Measurements from ENCODE around the gene HK2. TPM values are rescaled to one million over a fixed set of nuclear protein-coding genes. Genes with fewer than 3 reads are reported as not detected.
A peak's percentile ranks its signal among the peaks of the same experiment; 100 is the strongest.
"Not testable (repeated sequence)": the region's sequence is repeated elsewhere in the genome, so short reads cannot be mapped to it uniquely, and the experiment has no call there.

Gene HK2
- 100 to 1,000 TPM; 181 to 317 (median 281) TPM for total RNA-seq
- long read RNA-seq, donor 1, full-length matches to known transcripts = 67 of 98 reads
- long read RNA-seq, donor 1, partial matches to known transcripts = 26 of 98 reads
- long read RNA-seq, donor 1, other reads (novel, unspliced or antisense) = 5 of 98 reads
- long read RNA-seq, donor 2, full-length matches to known transcripts = 14 of 49 reads
- long read RNA-seq, donor 2, partial matches to known transcripts = 32 of 49 reads
- long read RNA-seq, donor 2, other reads (novel, unspliced or antisense) = 3 of 49 reads

DNA sequence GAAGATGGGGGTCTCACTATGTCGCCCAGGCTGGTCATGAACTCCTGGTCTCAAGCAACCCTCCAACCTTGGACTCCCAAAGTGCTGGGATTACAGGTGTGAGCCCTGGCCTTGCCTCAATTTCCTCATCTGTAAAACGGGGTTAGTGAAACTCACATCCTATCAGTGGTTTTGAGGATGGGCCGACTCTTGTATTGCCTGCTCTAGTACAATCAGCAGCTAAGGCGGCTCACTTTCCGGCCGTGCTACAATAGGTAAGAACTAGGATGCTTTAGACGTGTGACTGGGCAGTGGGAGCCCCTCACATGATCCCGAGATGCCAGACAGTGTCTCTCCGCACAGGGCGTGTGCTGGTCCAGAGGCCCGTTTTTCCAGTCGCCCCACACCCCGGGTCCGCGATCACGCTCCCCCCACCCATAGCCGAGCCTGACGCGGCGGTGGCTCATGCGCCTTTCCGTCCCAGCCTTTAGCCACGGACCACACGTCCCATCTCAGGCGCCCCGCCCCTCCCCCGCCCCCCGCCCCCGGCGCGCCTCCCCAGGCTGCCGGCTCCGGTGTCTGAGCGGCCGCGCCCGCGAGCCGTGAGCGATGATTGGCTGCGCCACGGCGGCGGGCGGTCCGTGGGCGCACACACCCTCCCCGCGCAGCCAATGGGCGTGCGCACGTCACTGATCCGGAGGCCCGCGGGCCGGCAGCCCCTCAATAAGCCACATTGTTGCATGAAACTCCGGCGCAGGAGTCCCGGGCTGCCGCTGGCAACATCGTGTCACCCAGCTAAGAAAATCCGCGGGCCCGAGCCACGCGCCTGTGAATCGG, at the start of gene HK2:
TSS of gene HK2 (plus strand) at position 710 of the 816 bp plus-strand sequence. CDS start 454 bp downstream, outside the sequence.
- DNase-seq (peak; percentile 92 to 93 (median 93)), ATAC-seq (peak; percentile 90)
- Histone ChIP-seq H3K36me3 (ENCODE audit: low read depth) (no peaks in the 10 kb centered on the region), H3K9me3 (no peaks in the 10 kb centered on the region), H3K4me3 (peak within 1 kb of the TSS; percentile 56), H3K4me1 (ENCODE audit: low read depth) (peaks cover 15% of the 10 kb centered on the region)
- TF ChIP-seq, protein P1, sequence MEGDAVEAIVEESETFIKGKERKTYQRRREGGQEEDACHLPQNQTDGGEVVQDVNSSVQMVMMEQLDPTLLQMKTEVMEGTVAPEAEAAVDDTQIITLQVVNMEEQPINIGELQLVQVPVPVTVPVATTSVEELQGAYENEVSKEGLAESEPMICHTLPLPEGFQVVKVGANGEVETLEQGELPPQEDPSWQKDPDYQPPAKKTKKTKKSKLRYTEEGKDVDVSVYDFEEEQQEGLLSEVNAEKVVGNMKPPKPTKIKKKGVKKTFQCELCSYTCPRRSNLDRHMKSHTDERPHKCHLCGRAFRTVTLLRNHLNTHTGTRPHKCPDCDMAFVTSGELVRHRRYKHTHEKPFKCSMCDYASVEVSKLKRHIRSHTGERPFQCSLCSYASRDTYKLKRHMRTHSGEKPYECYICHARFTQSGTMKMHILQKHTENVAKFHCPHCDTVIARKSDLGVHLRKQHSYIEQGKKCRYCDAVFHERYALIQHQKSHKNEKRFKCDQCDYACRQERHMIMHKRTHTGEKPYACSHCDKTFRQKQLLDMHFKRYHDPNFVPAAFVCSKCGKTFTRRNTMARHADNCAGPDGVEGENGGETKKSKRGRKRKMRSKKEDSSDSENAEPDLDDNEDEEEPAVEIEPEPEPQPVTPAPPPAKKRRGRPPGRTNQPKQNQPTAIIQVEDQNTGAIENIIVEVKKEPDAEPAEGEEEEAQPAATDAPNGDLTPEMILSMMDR (IDR thresholded peaks at IDR 0.05) = no peak
- intact Hi-C loops (cut with DNase I, micrococcal nuclease) = no loop called here

DNA sequence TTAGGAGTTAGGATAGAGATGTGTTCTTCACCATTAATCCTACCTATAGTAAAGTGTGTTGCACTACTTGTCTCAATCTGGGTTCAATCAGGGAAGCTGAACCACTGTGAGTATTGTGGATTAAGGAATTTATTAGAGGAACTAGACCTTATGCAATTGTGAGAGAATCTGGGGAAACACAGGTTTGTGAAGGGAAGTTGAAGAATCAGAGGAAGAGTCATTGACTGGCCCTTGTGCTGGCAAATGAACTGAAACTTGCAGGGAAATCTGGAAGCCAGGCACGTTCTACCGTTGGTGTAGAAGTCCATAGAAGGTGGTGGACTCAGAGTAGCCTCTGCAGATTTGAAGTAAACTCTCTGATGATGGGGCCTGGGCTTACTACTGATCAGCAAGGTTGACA, 44.7 kb upstream of the HK2 start:
- ATAC-seq (no peak), DNase-seq (no peak)
- H3K9me3 ChIP-seq = no peaks in the 10 kb centered on the region
- H3K4me1 ChIP-seq (ENCODE audit: low read depth) = no peaks in the 10 kb centered on the region
- H3K4me3 ChIP-seq = no peak overlapping the region
- TF ChIP-seq, protein P1 (IDR thresholded peaks at IDR 0.05) = no peak
- intact Hi-C loops (cut with DNase I, micrococcal nuclease) = no loop called here
- no peaks in the 10 kb centered on the region for H3K36me3 ChIP-seq (ENCODE audit: low read depth)

DNA sequence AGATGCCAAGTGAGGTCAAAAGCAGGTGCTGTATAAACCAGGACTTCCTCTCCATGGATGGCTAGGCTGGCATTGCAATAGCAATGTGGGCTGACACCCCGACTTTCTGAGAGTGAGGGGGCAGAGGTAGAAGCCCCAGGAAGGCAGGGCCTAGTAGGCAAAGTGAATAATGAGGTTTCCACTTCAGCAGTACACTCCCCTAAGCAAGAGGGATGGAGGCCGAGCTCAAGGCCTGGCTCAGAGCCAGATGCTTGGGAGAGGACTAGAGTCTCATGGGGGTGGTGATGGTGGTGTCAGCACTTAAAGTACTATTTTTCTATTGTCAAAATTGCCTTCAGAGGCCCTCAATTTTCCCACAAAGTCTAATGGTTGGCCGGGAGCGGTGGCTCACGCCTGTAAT, 41.6 kb upstream of the HK2 start:
- TF ChIP-seq, protein P1 (IDR thresholded peaks at IDR 0.05) = no peak
- Histone ChIP-seq H3K36me3 (ENCODE audit: low read depth) (no peaks in the 10 kb centered on the region), H3K4me1 (ENCODE audit: low read depth) (no peaks in the 10 kb centered on the region), H3K9me3 (no peaks in the 10 kb centered on the region), H3K4me3 (no peak overlapping the region)
- DNase-seq (no peak), ATAC-seq (no peak)
- intact Hi-C loops (cut with DNase I, micrococcal nuclease) = no loop called here

DNA sequence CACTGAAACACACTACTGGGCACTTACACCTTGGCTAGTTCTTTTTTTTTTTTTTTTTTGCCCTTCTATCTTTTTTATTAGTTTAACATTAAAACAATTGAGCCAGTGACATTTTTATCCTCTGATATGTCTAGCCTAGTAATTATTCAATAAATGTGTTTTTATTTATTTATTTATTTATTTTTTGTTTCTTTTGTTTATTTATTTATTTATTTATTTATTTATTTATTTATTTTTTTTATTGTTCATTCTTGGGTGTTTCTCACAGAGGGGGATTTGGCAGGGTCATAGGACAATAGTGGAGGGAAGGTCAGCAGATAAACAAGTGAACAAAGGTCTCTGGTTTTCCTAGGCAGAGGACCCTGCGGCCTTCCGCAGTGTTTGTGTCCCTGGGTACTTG, 39.0 kb upstream of the HK2 start:
- ATAC-seq; intact Hi-C loops (cut with DNase I, micrococcal nuclease); H3K9me3 ChIP-seq; H3K4me1 ChIP-seq (ENCODE audit: low read depth); H3K36me3 ChIP-seq (ENCODE audit: low read depth); DNase-seq; H3K4me3 ChIP-seq: not testable (repeated sequence)

DNA sequence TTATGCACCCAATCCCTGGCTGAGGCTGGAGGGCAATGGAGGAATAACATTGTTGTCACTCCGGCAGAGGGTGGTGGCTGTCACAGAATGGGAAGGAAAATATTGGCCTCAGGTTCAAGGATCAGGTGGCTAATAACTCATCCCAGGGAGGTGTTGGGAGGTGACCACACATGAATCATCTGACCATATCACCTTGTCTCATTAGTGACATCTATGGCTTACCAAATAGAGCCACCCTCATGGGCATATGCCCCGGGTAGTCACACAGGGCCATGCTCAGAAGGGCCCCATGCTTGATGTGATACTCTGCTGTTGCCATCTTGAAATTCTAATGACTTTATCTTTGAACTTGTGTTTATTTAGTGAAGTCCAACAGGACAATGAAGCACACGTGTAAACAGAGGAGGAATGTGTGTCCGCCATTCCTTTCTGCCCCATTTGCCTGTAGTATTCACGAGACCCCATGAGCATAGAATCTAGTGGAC, 27.5 kb upstream of the HK2 start:
- intact Hi-C loops (cut with DNase I, micrococcal nuclease) = no loop called here
- ATAC-seq (peak; percentile 81), DNase-seq (no peak)
- H3K36me3 ChIP-seq (ENCODE audit: low read depth) = no peaks in the 10 kb centered on the region
- no peaks in the 10 kb centered on the region for H3K4me1 ChIP-seq (ENCODE audit: low read depth)
- no peak overlapping the region for H3K4me3 ChIP-seq
- TF ChIP-seq, protein P1 (IDR thresholded peaks at IDR 0.05) = no peak
- H3K9me3 ChIP-seq = no peaks in the 10 kb centered on the region

DNA sequence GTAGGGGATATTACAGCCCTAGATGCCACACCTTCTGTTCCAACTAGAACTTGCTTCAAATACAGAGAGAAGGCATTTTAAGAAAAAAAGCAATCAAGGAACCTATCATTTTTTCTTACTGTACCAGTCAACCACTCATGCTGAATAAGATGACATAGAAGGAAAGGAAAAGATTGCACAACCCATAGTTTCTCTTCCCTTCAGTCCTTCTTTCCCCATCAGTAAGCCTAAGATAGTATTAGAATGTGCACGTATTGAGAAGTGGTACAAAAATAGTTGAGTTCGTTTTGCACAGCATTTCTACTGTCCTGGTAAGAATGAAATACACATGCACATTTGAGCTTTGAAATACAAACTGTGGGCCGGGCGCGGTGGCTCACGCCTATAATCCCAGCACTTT, 27.0 kb upstream of the HK2 start:
- no peaks in the 10 kb centered on the region for H3K36me3 ChIP-seq (ENCODE audit: low read depth)
- intact Hi-C loops (cut with DNase I, micrococcal nuclease) = no loop called here
- no peak for DNase-seq
- ATAC-seq = no peak
- H3K4me3 ChIP-seq = no peak overlapping the region
- H3K9me3 ChIP-seq = no peaks in the 10 kb centered on the region
- TF ChIP-seq, protein P1 (IDR thresholded peaks at IDR 0.05) = no peak
- H3K4me1 ChIP-seq (ENCODE audit: low read depth) = no peaks in the 10 kb centered on the region
